DMS79 treated with DMSO at 0.1 percent for 48 hours (cell line): ENCODE data around the gene ANKAR.
"Not testable (repeated sequence)": the region's sequence is repeated elsewhere in the genome, so short reads cannot be mapped to it uniquely, and the experiment has no call there.

Experiments used
- DNase-seq: peaks from one replicate; lab custom pipeline; 2025; lab: John Stamatoyannopoulos, UW

The ANKAR gene

GRCh38 chr2:189660803-189661147 lies 13.7 kb upstream of the ANKAR start:
- DNase-seq: no peak

GRCh38 chr2:189661148-189661956 lies 13.1 kb upstream of the ANKAR start, which contains the start of gene ASNSD1:
TSS of gene ASNSD1 (plus strand) at chr2:189661459. CDS start at chr2:189666133, 4,674 bp downstream.
- peak; percentile 99 for DNase-seq

- DNase-seq: no peak
Observed at GRCh38 chr2:189661957-189662321, 12.5 kb upstream of the ANKAR start.

- no peak for DNase-seq
Observed at GRCh38 chr2:189662669-189663226, 11.7 kb upstream of the ANKAR start.

- DNase-seq: not testable (repeated sequence)
Observed at GRCh38 chr2:189663319-189663718, 11.2 kb upstream of the ANKAR start.

- DNase-seq: no peak
Observed at GRCh38 chr2:189669913-189670312, 4.6 kb upstream of the ANKAR start.

GRCh38 chr2:189673661-189674373 lies 653 bp upstream of the ANKAR start:
- DNase-seq: no peak

GRCh38 chr2:189676471-189676870 lies 2.0 kb downstream of the ANKAR start:
- DNase-seq: no peak

- DNase-seq: no peak
Observed at GRCh38 chr2:189679226-189679625, 4.8 kb downstream of the ANKAR start.

- no peak for DNase-seq
Observed at GRCh38 chr2:189681203-189681602, 6.7 kb downstream of the ANKAR start.

GRCh38 chr2:189681903-189682302 lies 7.4 kb downstream of the ANKAR start:
- no peak for DNase-seq

- DNase-seq: no peak
Observed at GRCh38 chr2:189683348-189683747, 8.9 kb downstream of the ANKAR start.

- no peak for DNase-seq
Observed at GRCh38 chr2:189684811-189685210, 10.3 kb downstream of the ANKAR start.

- peak; percentile 3 for DNase-seq
Observed at GRCh38 chr2:189685540-189686229, 11.2 kb downstream of the ANKAR start.

- DNase-seq: not testable (repeated sequence)
Observed at GRCh38 chr2:189687796-189688195, 13.3 kb downstream of the ANKAR start.

- no peak for DNase-seq
Observed at GRCh38 chr2:189696223-189696622, 21.8 kb downstream of the ANKAR start.

GRCh38 chr2:189698020-189698887 lies 23.8 kb downstream of the ANKAR start:
- DNase-seq: peak; percentile 6

GRCh38 chr2:189700681-189701080 lies 26.2 kb downstream of the ANKAR start:
- DNase-seq: no peak

- DNase-seq: no peak
Observed at GRCh38 chr2:189702071-189702470, 27.6 kb downstream of the ANKAR start.

- DNase-seq: no peak
Observed at GRCh38 chr2:189709501-189710221, 35.2 kb downstream of the ANKAR start.

GRCh38 chr2:189717593-189717992 lies 43.1 kb downstream of the ANKAR start:
- DNase-seq: not testable (repeated sequence)
